MM.1S (cell line): ENCODE measurements around the gene PCBP2.

Experiments
- CTCF ChIP-seq: fragments of 300-600 bp; sonication (generic); IDR thresholded peaks from 2 replicates; pipeline ENCODE4 v1.5.1; 2016; ENCODE audit warnings: antibody characterized with exemption, low read length, mixed read lengths
- EZH2 ChIP-seq: fragments of 300-600 bp; sonication (generic); optimal IDR thresholded peaks from 2 replicates; pipeline ENCODE3; 2017; ENCODE audit warnings: low read depth, mild to moderate bottlenecking, antibody characterized with exemption, low read length, mixed read lengths

GRCh38 chr12:53497461-53497860, 45.6 kb downstream of the PCBP2 start:
- TF ChIP-seq CTCF (no peak), EZH2 (no peak)
